A673 (cell line): ENCODE data around the gene MANSC1. TPM values are rescaled to one million over a fixed set of nuclear protein-coding genes. Genes with fewer than 3 reads are reported as not detected.
A peak's percentile ranks its signal among the peaks of the same experiment; 100 is the strongest.

ENCODE experiments used
- BruUV-seq: library from RNA; stranded (reverse); fragments of 400-500 nt; replicated peaks from 2 replicates; lab custom pipeline; 2021; lab: Mats Ljungman, UMichigan
- CTCF ChIA-PET: fragments of 300-600 bp; sonication (Branson Sonifier 250); formaldehyde crosslinking; loops from one replicate; lab custom pipeline; 2022; ENCODE audit warnings: antibody characterized with exemption; lab: Charles Lee
- POLR2A ChIA-PET: fragments of 300-600 bp; sonication (Branson Sonifier 250); formaldehyde crosslinking; loops from one replicate; lab custom pipeline; 2022; ENCODE audit warnings: antibody characterized with exemption; ENCODE audit not compliant: low non-redundant PET; lab: Charles Lee
- DNase-seq: peaks from one replicate; pipeline ENCODE4 v3.0.0-alpha.2; 2015; ENCODE audit warnings: low spot score
- H3K27ac ChIP-seq: fragments of 200-600 bp; sonication (generic); 2 replicates; pipeline ENCODE4 v1.5.1; 2016; ENCODE audit warnings: mixed run types, low read depth, mild to moderate bottlenecking, mixed read lengths, antibody characterized with exemption, low read length; ENCODE audit not compliant: poor library complexity, severe bottlenecking
- H3K27me3 ChIP-seq: fragments of 200-600 bp; sonication (generic); replicated peaks from 2 replicates; pipeline ENCODE4 v1.6.1; 2017; ENCODE audit warnings: mixed run types, low read depth, mild to moderate bottlenecking, mixed read lengths, antibody characterized with exemption, low read length; ENCODE audit not compliant: insufficient read depth, poor library complexity
- H3K36me3 ChIP-seq: fragments of 200-600 bp; sonication (generic); 2 replicates; pipeline ENCODE4 v1.6.1; 2016; ENCODE audit warnings: mixed run types, mild to moderate bottlenecking, mixed read lengths, antibody characterized with exemption, low read length; ENCODE audit not compliant: insufficient read depth, poor library complexity, severe bottlenecking
- H3K4me1 ChIP-seq: fragments of 200-600 bp; sonication (generic); 2 replicates; pipeline ENCODE4 v1.6.1; 2017; ENCODE audit warnings: mixed run types, mild to moderate bottlenecking, mixed read lengths, antibody characterized with exemption, low read length; ENCODE audit not compliant: insufficient read depth, poor library complexity, severe bottlenecking
- H3K4me3 ChIP-seq: fragments of 200-600 bp; sonication (generic); 2 replicates; pipeline ENCODE4 v1.5.1; 2016; ENCODE audit warnings: low read depth, mixed run types, mild to moderate bottlenecking, mixed read lengths, low read length; ENCODE audit not compliant: poor library complexity, severe bottlenecking
- H3K9me3 ChIP-seq: fragments of 200-600 bp; sonication (generic); 2 replicates; pipeline ENCODE4 v1.6.1; 2016; ENCODE audit warnings: mixed run types, low read depth, mild to moderate bottlenecking, mixed read lengths, antibody characterized with exemption, low read length; ENCODE audit not compliant: poor library complexity, severe bottlenecking
- CTCF ChIP-seq: fragments of 300-800, 200-600 bp; sonication (generic); conservative IDR thresholded peaks from 2 replicates; pipeline ENCODE4 v1.5.1; 2017; ENCODE audit warnings: low read depth, mild to moderate bottlenecking, antibody characterized with exemption, low read length, moderate library complexity, mixed read lengths
- EZH2 ChIP-seq: fragments of 200-600 bp; sonication (generic); IDR thresholded peaks from 2 replicates; pipeline ENCODE4 v1.6.1; 2017; ENCODE audit warnings: borderline replicate concordance, low read depth, mild to moderate bottlenecking, mixed read lengths, antibody characterized with exemption, low read length; ENCODE audit not compliant: poor library complexity, severe bottlenecking
- intact Hi-C: fragments of 100-400 bp; cut with micrococcal nuclease; formaldehyde crosslinking; loops from one replicate; pipeline ENCODE4 v1.10.0; 2022; ENCODE audit not compliant: unreplicated experiment
- total RNA-seq: library from RNA; stranded (reverse); gene quantifications from 2 replicates; pipeline ENCODE4 v1.2.3, GENCODE V29; 2021

The MANSC1 gene
- total RNA-seq, 1 experiment from 2014 or later: 10.5 TPM

GRCh38 chr12:12350868-12351463 is 924 bp upstream of the MANSC1 start:
- Histone ChIP-seq H3K36me3 (no peaks in the 10 kb centered on the region), H3K9me3 (no peaks in the 10 kb centered on the region), H3K27ac (no peak overlapping the region), H3K4me1 (no peaks in the 10 kb centered on the region), H3K27me3 (no peaks in the 10 kb centered on the region), H3K4me3 (peak overlapping the region; percentile 65)
- intact Hi-C loops: no loop called here
- BruUV-seq: no TSS peak
- no peak for DNase-seq
- ChIA-PET POLR2A (no interaction called here), CTCF (no interaction called here)
- TF ChIP-seq CTCF (no peak), EZH2 (no peak)

GRCh38 chr12:12338527-12339168 is 11.4 kb downstream of the MANSC1 start:
- Histone ChIP-seq H3K36me3 (no peaks in the 10 kb centered on the region), H3K27me3 (no peaks in the 10 kb centered on the region), H3K4me1 (peaks cover 12% of the 10 kb centered on the region), H3K9me3 (no peaks in the 10 kb centered on the region), H3K4me3 (no peak overlapping the region), H3K27ac (no peak overlapping the region)
- DNase-seq: no peak
- POLR2A ChIA-PET: no interaction called here
- BruUV-seq: no TSS peak
- intact Hi-C loops: no loop called here
- CTCF ChIA-PET: no interaction called here
- TF ChIP-seq CTCF: no peak
- TF ChIP-seq EZH2: no peak

GRCh38 chr12:12336511-12336910 is 13.5 kb downstream of the MANSC1 start:
- Histone ChIP-seq H3K4me3 (no peak overlapping the region), H3K36me3 (no peaks in the 10 kb centered on the region), H3K27ac (no peak overlapping the region), H3K4me1 (peaks cover 21% of the 10 kb centered on the region), H3K27me3 (no peaks in the 10 kb centered on the region), H3K9me3 (no peaks in the 10 kb centered on the region)
- no peak for DNase-seq
- ChIA-PET CTCF (no interaction called here), POLR2A (no interaction called here)
- BruUV-seq: no TSS peak
- TF ChIP-seq EZH2: no peak
- TF ChIP-seq CTCF: no peak
- intact Hi-C loops: no loop called here
